SK-N-SH (cell line): ENCODE results near the gene PPP2R2B.

Experiments
- CTCF ChIP-seq: fragments of 200-600 bp; sonication (generic); IDR thresholded peaks from 2 replicates; pipeline ENCODE4 v1.6.1; 2017; ENCODE audit warnings: antibody characterized with exemption, mild to moderate bottlenecking, moderate library complexity
- JUND ChIP-seq: IDR thresholded peaks from 2 replicates; pipeline ENCODE4 v1.4.0; 2012
- MAX ChIP-seq: IDR thresholded peaks from 2 replicates; pipeline ENCODE4 v1.4.0; 2012; ENCODE audit warnings: low read depth
- MXI1 ChIP-seq: IDR thresholded peaks from 2 replicates; pipeline ENCODE4 v1.6.1; 2012; ENCODE audit warnings: mild to moderate bottlenecking, low read depth, low read length, improper control_type of control experiment
- TAF1 ChIP-seq: IDR thresholded peaks from 2 replicates; pipeline ENCODE4 v1.6.1; 2012; ENCODE audit warnings: low read depth, mild to moderate bottlenecking, low read length, moderate library complexity, borderline replicate concordance

- TF ChIP-seq CTCF (no peak), MAX (no peak), MXI1 (no peak), TAF1 (no peak), JUND (no peak)
Measured at GRCh38 chr5:146813346-146814157, 65.0 kb downstream of the PPP2R2B start.
